ENCODE data around the gene TMEM50B.
"Not testable (repeated sequence)": the region's sequence is repeated elsewhere in the genome, so short reads cannot be mapped to it uniquely, and the experiment has no call there.

Gene TMEM50B

GRCh38 chr21:33477066-33477465 lies 2.7 kb downstream of the TMEM50B start:
- DNase-seq, result no peak

GRCh38 chr21:33473344-33473743 lies 6.4 kb downstream of the TMEM50B start:
- DNase-seq, result no peak

GRCh38 chr21:33470701-33471100 lies 9.1 kb downstream of the TMEM50B start:
- DNase-seq, result no peak

GRCh38 chr21:33469183-33469582 lies 10.6 kb downstream of the TMEM50B start:
- not testable (repeated sequence) for DNase-seq

- DNase-seq, result no peak
These were observed 18.1 kb downstream of the TMEM50B start for GRCh38 chr21:33461538-33462250.

GRCh38 chr21:33458861-33459260 lies 20.9 kb downstream of the TMEM50B start:
- DNase-seq, result no peak

- DNase-seq, result no peak
These were observed 23.9 kb downstream of the TMEM50B start for GRCh38 chr21:33455686-33456446.

- no peak for DNase-seq
These were observed 27.4 kb downstream of the TMEM50B start for GRCh38 chr21:33452362-33452761.

GRCh38 chr21:33451634-33452071 lies 28.1 kb downstream of the TMEM50B start:
- DNase-seq, result no peak

GRCh38 chr21:33449616-33450015 lies 30.2 kb downstream of the TMEM50B start:
- DNase-seq, result no peak

- DNase-seq, result not testable (repeated sequence)
These were observed 33.2 kb downstream of the TMEM50B start for GRCh38 chr21:33446620-33447019.

GRCh38 chr21:33444499-33444898 lies 35.3 kb downstream of the TMEM50B start:
- DNase-seq, result no peak

- DNase-seq, result no peak
These were observed 36.6 kb downstream of the TMEM50B start for GRCh38 chr21:33443194-33443593.

- DNase-seq, result no peak
These were observed 38.0 kb downstream of the TMEM50B start for GRCh38 chr21:33441489-33442477.

- no peak for DNase-seq
These were observed 42.6 kb downstream of the TMEM50B start for GRCh38 chr21:33437140-33437539.

GRCh38 chr21:33434770-33435360 lies 44.9 kb downstream of the TMEM50B start:
- DNase-seq, result no peak

- no peak for DNase-seq
These were observed 46.2 kb downstream of the TMEM50B start for GRCh38 chr21:33433425-33434114.

GRCh38 chr21:33433001-33433400 lies 46.8 kb downstream of the TMEM50B start:
- no peak for DNase-seq

- DNase-seq, result no peak
These were observed 47.3 kb downstream of the TMEM50B start for GRCh38 chr21:33432496-33432895.

- no peak for DNase-seq
These were observed 48.9 kb downstream of the TMEM50B start for GRCh38 chr21:33430858-33431257.

GRCh38 chr21:33428669-33429068 lies 51.1 kb downstream of the TMEM50B start:
- DNase-seq, result no peak

- DNase-seq, result no peak
These were observed 52.7 kb downstream of the TMEM50B start for GRCh38 chr21:33427051-33427450.

Measured in activated CD8-positive, alpha-beta memory T cell treated with anti-CD3 and anti-CD28 coated beads, Interleukin-2, amount 50 U/mL, for 4 hours (primary cell).